Measurements from ENCODE around the gene NEK6.

NEK6 gene

DNA sequence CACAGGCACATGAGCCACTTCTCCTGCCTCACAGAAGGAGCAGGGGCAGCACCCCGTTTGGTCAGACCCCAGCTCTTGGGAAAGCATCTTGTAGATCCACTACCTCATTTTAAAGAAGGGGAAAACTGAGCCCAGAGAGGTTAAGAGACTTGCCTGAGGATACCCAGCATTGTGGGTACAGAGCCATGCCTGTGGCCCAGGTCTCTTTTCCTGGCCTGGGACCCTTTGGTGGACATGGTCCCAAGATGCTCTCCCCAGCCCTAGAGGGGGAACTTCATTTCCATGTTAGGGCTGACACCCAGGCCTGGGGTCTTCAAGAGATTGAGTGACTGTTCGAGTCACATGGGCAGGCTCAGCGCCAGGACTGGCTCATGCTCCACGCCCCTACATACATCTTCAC is 64.2 kb downstream of the NEK6 start:
- DNase-seq (ENCODE audit: low read depth): no peak

GRCh38 chr9:124322618-124323432 is 65.1 kb downstream of the NEK6 start:
- DNase-seq (ENCODE audit: low read depth): no peak

- DNase-seq (ENCODE audit: low read depth): no peak
These were observed 66.2 kb downstream of the NEK6 start for GRCh38 chr9:124323904-124324303.

GRCh38 chr9:124325816-124326215 is 68.1 kb downstream of the NEK6 start:
- no peak for DNase-seq (ENCODE audit: low read depth)

DNA sequence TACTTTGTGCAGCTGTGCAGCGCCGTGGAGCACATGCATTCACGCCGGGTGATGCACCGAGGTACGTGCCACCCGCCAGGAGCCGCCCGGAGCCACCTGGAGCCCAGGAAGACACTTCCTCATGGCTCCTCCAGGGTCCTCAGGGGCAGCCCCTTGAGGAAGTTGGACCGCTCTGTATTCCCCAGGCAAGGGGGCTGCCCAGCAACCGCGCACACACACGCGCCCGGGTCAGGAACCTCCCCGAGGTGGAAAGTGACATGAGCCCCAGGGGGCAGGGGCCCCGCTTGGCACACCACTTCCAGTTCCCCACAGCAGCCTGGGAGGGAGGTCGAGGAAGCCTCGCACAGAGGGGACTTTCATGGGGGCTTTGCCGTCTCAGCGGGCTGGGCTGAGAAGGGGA is 68.6 kb downstream of the NEK6 start:
- no peak for DNase-seq (ENCODE audit: low read depth)

DNA sequence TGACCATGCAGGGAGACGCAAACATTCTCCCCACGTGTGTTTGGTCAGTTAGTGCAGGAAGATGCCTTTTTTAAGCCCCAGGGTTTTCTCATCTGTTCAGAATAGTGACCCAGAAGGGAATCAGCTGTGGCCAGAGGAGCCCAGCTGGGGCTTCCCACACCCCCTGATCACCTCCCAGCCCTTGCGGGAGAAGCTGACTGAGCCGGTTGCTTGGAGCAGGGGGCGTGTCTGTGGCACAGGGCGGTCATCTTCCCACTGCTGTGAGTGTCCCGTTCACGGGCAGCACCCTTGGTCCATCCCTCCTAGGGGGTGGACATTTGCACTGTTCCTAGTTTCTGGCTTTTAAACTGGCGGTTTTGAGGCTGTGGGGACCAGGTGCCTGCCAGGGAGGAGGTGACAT is 69.7 kb downstream of the NEK6 start:
- no peak for DNase-seq (ENCODE audit: low read depth)

- no peak for DNase-seq (ENCODE audit: low read depth)
These were observed 70.5 kb downstream of the NEK6 start for GRCh38 chr9:124328285-124328684.

DNA sequence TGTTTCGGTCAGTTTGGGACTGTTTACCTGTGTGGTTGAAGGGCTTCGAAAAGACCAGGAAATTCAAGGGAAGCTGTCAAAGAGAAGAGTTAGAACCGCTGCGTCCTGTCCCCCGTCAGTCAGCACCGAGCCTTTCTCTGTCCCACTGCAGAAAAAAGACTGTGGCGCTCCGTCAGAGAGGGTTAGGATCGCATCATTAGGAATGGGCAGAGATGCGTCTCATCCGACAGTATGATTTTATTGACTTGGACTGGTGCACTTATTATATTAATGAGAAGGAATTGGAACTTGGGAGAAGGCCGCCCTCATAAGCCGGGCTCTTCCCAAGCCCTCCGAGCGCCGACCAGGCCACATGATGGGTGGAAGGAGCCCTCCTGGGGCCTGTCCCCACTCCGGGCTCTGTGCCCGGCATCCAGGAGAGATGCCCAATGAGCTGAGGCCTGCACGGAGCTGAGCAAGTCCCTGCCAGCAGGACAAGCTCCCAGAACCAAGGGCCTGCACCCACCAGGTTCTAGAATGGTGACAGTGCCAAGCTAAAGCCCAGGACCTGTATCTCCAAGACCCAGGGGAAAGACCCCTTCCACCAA is 71.5 kb downstream of the NEK6 start:
- no peak for DNase-seq (ENCODE audit: low read depth)

DNA sequence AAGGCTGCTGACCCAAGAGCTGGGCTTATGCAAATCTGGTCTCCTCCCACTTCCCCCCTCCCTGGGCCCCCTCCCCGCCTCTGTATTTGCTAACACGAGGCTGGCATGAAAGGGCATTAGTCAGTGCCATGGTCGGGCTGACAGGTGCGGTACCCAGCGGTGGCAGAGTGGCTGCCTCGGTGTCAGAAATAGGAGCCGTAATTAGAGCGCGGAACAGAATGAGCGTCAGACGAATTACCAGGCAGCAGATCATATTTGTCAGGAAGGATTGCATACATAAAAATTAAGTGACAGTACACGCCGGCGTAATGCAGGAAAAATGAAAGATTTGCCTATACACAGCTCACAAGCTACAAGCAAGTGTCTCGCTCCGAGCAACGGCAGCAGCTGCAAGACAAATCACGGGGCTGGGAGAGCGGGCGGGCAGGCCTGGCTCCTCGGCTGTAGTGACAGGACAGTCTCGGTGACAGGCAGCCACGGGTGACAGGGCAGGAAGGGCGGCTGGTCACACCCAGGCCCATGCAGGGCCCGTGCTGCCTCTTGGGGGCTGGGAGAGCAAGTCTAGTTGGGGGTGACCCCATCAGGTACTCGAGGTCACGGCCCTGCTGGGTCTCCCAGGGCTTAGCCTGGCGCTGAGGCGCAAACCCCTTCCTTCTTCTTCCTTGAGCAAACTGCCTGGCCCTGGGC is 72.4 kb downstream of the NEK6 start:
- no peak for DNase-seq (ENCODE audit: low read depth)

GRCh38 chr9:124331580-124331979 is 73.8 kb downstream of the NEK6 start:
- DNase-seq (ENCODE audit: low read depth): no peak

DNA sequence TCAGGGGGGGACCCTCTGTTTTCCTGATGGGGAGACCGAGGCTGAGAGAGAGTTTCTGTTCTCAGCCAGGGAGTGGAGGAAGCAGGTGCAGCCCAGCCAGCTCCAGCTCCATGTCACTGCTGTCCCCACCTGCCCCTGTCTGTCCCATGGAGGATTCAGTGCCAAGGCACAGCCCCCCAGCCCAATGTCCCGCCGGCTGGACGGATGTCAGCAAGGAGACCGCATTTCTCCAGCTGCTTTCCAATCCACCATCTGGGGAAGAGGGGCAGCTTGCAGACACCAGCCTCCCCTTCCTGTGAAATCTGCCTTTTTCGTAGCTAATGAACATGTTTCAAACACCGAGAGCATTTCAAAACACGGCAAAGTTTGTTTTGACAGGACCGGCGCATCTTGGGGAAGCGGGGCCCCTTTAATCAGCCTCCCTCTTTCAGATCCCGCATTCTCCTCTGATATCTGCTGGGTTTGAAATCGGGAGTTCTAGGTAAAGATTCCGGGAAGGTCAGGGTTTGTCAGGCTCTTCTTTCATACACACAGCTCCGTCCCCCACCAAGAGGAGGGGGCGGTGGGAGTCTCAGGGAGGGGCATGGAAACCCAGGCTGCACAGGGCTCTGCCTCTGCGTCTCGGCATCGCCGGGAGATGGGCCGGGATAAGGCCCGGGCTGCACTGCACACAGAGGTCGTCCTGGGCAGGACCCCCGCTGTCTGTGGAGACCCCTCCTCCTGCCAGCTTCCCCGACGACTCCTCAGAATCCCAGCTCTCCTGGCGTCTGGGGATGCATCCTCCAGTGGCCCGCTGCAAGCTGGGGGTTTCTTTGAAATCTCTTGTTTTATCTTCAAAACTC is 74.8 kb downstream of the NEK6 start:
- no peak for DNase-seq (ENCODE audit: low read depth)

DNA sequence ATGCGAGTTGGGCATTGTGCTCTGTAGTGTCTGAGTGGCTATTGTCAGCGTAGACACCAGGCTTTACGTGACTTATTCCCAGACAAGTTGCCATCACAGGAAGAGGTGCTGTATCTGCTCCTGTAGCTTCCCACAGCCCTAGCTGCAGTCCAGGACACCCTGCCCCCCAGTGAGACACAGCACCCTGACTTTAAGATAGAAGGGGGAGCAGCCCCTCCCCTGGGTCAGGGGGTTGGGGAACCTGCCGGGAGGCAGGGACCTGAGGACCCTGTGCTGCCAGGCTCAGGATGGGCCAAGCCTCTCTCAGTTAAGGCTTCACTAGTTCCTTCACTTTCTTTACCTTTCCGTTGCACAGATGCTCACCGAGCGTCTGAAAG is 75.4 kb downstream of the NEK6 start:
- no peak for DNase-seq (ENCODE audit: low read depth)

DNA sequence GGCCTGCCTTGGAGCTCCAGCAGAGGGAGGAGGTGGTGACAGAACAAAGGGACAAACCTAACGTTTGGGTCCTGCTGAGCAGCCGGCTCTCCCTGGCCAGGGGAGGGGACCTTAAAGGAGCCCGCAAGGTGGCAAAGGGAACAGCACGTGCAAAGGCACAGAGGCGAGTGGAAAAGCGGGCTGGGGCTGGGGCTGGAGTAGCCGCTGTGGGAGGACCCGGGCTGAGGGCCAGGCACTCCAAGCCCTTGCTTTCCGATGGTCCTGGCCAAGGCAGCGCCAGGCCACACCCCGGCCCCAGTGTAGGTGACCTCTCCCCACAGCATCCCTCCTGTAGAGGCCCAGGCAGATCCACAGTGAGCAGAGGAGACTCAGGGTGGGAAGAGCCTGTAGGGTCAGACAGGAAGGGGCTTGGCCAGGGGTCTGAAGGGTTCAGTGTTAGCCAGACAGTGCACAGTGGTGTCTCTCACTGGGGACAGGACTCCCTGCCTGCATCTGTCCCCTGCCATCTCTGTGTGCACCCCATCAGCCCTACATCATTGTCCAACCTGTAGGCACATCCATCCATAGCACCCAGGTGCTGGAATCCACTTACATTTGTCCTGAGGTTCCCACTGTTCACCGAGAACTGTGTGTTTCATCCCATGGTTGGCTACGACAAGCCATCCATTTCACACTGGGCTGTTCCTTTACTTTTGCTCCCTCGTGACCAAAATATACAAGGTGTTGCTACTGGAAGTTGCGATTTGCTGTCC is 77.0 kb downstream of the NEK6 start:
- no peak for DNase-seq (ENCODE audit: low read depth)

DNA sequence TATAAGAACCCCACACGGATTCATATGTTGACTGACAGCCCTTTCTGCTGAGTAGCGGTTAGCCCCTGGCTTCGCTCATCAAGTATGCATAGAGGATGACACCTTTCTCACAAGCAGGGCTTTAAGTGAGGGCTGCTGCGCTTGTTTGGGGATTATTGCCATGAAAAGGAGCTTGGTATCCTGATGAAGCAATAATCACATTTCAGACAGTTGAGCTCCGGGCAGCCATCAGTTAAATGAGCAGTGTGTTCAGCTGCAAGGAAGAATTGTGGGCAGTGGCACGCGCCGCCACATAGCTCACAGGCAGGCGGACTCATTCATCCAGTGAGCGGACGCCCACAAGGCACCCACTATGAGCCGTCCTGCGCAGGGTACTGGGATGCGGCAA is 77.6 kb downstream of the NEK6 start:
- DNase-seq (ENCODE audit: low read depth): no peak

DNA sequence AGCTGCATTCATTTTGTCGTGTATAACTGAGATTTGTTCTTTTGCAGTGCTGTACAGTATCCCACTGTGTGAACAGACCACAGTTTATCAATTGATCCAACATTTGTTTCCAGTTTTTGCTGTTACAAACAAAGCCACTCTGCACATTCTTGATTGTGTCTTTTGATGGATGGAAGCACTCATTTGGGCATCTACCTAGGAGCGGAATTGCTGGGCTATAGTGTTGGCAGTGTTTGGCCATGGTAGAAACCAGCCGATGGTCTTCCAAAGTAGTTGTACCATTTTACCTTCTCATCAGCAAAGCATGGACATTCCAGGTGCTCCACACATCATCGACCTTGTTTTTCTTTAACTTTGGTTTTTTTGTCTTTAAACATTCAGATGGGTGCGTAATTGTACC is 79.8 kb downstream of the NEK6 start:
- DNase-seq (ENCODE audit: low read depth): no peak

DNA sequence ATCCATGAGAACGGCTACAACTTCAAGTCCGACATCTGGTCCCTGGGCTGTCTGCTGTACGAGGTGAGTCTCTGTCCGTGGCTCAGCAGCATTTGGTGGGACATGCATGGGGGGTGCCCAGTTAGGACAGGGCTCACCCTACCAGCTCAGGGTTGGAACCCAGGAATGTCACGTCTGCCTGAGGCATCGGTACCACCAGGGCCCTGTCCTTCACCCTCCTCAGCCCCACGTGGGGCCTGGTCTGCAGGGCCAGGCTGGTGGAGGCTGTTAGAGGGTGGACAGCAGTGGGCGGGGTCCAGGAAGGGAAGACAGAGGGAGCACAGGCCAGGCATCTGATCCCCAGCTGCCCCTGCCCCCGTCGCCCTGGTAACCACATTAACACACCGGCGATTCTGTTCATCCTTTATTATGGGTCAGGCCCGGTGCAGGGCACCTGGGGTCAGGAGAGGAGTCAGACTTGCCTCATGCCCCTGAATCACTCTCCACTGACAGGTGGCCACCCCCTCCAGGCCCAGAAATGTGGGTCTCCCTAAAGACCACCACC is 81.9 kb downstream of the NEK6 start:
- no peak for DNase-seq (ENCODE audit: low read depth)

DNA sequence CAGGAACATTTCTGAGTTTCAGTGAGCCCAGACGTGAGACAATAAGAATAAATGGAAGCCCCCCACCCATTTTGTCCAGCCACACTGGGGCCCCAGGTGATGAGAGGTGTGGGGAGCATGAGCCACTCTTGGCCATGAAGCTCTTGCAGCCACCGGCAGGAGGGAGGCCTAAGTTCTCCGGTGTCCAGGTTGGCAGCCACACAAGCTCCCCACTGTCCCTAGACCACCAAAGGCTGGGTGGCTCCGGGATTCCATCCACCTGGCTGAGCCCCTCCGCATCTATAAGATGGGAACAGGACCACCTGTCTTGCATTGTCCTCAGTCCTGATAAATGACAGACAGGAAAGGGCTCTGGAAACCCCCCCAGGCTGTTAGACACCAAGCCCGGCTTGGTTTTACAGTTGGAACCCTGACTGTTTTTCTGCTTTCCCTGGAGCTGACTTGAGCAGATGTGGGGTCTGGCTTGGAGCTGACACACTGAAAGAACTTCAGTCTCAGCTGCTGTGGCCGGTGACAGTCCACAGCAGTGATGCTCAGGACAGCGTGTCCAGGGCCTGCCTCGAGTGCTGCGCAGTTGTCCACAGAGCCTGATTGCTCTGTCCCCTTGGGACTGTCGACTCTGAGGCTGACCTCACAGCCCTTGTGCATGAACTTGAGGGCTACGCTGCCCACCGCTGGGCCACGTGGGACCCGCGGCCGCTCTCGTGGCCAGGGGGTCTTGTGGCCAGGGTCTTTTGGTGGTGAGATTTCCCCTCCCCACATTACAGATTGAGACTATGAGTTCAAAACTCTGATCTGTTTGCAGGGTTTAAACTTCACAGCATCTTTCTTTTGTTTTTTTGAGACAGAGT is 82.7 kb downstream of the NEK6 start:
- no peak for DNase-seq (ENCODE audit: low read depth)

DNA sequence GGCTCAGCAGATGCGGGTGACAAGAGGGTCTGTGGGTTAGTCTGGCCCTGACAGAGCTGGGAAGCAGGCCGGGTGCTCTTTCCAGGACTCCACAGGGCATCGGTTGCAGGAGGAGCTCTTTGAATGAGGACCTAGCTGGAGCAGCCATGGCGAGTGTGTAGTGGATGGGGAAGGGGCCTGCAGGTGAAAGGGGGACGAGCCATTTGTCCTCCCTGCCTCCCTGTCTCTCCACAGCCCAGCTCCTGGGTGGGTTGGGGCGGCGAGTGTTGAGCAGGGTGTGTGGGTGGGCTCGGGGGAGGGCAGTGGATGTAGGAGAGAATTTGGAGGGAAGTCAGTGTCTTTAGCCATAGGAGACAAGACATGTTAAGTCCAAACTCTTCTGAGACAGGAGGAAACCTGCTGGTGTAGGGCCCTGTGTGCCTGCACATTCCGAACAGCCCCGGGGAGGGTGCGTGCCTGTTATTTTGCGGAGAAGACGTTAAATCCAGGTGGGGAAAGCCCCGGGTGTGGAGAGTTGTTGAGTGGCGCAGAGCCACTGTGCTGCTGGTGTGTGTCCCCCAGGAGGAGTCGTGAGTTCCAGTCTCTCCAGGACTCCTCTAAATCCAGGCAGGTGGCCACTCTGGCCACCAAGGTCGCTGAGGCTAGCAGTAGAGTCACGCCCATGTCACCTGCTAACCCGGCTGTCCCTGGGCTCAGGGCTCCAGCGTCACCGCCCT is 83.9 kb downstream of the NEK6 start:
- no peak for DNase-seq (ENCODE audit: low read depth)

DNA sequence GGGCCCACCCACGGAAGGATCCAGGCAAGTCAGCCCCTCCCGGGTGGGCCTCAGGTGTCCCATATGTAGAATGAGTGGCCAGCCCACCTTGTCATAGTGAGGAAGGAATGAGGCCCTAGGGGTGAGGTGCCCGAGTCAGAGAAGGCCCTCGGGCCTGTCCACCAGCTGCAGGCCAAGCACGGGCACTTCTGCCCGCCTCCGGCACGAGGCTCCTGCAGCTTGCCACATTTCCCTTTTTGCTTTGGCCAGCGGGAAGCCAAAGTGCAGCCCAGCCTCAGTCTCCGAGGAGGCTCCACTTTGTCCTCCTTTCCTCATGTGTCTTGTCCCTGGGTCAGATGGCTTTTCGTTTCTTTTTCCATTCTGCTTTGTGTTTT is 84.6 kb downstream of the NEK6 start:
- DNase-seq (ENCODE audit: low read depth): no peak

All from fibroblast of gingiva (primary cell).